HUES48 (cell line): ENCODE results near the gene SAT1.

ENCODE experiments used
- H3K27ac ChIP-seq: one replicate; pipeline ENCODE4 v1.7.0; 2013; ENCODE audit warnings: low read depth, low read length, inconsistent platforms
- H3K27me3 ChIP-seq: 2 replicates; pipeline ENCODE4 v1.6.1; 2013; ENCODE audit warnings: mild to moderate bottlenecking, low read length; ENCODE audit not compliant: control insufficient read depth, insufficient read depth
- H3K36me3 ChIP-seq: 2 replicates; pipeline ENCODE4 v1.6.1; 2013; ENCODE audit warnings: low read length; ENCODE audit not compliant: control insufficient read depth, insufficient read depth
- H3K4me1 ChIP-seq: 2 replicates; pipeline ENCODE4 v1.6.1; 2013; ENCODE audit warnings: mild to moderate bottlenecking, low read length; ENCODE audit not compliant: control insufficient read depth, insufficient read depth
- H3K4me3 ChIP-seq: 2 replicates; pipeline ENCODE4 v1.5.1; 2013; ENCODE audit warnings: mild to moderate bottlenecking, low read depth, low read length
- H3K9ac ChIP-seq: 2 replicates; pipeline ENCODE4 v1.6.1; 2013; ENCODE audit warnings: mild to moderate bottlenecking, low read depth, low read length, moderate library complexity
- H3K9me3 ChIP-seq: 2 replicates; pipeline ENCODE4 v1.6.1; 2013; ENCODE audit warnings: low read length; ENCODE audit not compliant: control insufficient read depth, insufficient read depth

Gene SAT1

DNA sequence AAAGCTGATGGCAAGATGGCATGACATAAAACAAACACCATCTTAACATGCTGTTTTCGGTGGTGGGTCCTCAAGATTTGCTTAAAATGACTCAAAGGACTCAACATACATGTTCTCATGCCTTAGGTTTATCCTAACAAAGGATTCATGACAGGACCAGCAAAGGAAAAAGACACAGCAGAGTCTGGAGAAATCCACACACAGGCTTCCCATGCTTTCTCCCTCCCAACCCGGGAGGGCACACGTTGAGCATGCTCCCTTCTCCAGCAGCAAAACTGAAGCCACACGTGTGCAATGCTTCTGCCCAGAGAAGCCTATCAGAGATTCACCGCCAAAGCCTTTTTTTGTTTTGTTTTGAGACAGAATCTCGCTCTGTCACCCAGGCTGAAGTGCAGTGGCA, 39.9 kb downstream of the SAT1 start:
- Histone ChIP-seq H3K36me3 (no peaks in the 10 kb centered on the region), H3K4me3 (no peak overlapping the region), H3K9me3 (no peaks in the 10 kb centered on the region), H3K27ac (no peak overlapping the region), H3K9ac (no peak overlapping the region), H3K4me1 (no peaks in the 10 kb centered on the region), H3K27me3 (peaks cover 4% of the 10 kb centered on the region; the same call in 1 of the 2 replicates)

DNA sequence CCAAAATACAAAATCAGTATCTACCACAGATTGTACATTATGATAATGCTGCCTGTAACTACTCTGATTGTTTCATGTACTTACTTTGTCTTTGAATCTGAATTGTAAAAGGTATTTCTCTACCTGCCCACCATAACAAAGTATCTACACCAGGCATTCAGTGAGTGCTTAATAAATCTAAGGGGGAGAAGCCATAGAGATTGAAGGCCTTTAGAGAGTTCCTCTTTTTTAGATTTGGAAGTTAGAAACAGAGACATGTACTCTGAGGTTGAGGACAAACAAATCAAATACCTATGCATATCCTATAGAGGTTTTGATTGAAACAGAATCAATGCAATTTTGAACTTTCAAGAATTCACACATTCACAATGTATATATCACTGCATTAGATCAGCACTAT, 42.7 kb downstream of the SAT1 start:
- Histone ChIP-seq H3K4me1 (no peaks in the 10 kb centered on the region), H3K36me3 (no peaks in the 10 kb centered on the region), H3K27ac (no peak overlapping the region), H3K9ac (no peak overlapping the region), H3K27me3 (peaks cover 4% of the 10 kb centered on the region; the same call in 1 of the 2 replicates), H3K4me3 (no peak overlapping the region), H3K9me3 (no peaks in the 10 kb centered on the region)

DNA sequence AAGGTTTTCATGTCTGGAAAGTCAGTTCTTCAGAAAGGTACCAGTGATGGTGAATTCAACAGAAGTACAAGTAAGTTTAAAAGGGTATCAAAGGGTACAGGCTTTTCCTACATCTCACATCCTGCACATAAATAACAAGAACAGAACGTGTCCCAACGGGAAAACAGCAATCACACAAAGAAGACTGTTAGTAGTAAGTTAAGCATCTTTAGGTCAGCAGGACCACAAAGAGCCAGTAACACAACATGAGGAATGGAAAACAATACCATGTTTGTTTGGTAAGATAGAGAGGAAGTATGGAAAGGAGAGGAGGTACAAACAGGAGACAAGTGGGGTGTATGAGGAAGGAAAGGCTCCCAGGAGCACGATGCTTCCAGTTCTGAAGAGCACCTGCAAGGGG, 43.2 kb downstream of the SAT1 start:
- H3K4me3 ChIP-seq = no peak overlapping the region
- H3K36me3 ChIP-seq = no peaks in the 10 kb centered on the region
- H3K9me3 ChIP-seq = no peaks in the 10 kb centered on the region
- H3K4me1 ChIP-seq = no peaks in the 10 kb centered on the region
- H3K9ac ChIP-seq = no peak overlapping the region
- H3K27me3 ChIP-seq = peaks cover 4% of the 10 kb centered on the region; the same call in 1 of the 2 replicates
- no peak overlapping the region for H3K27ac ChIP-seq

DNA sequence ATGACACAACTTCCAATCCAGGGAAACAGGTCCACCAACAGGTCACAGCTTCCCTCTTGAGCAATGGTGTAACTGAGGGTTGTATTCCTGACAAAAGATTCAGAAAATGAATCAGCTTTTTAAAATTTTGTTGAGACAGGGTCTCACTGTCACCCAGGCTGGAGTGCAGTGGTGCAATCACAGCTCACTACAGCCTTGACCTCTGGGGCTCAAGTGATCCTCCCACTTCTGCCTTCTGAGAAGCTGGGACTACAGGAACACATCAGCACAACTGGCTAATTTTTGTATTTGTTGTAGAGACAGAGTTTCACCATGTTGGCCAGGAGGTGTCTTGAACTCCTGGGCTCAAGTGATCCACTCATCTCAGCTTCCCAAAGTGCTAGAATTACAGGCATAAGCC, 43.7 kb downstream of the SAT1 start:
- no peaks in the 10 kb centered on the region for H3K4me1 ChIP-seq
- no peak overlapping the region for H3K9ac ChIP-seq
- H3K27me3 ChIP-seq = peaks cover 4% of the 10 kb centered on the region; the same call in 1 of the 2 replicates
- H3K36me3 ChIP-seq = no peaks in the 10 kb centered on the region
- H3K4me3 ChIP-seq = no peak overlapping the region
- no peak overlapping the region for H3K27ac ChIP-seq
- no peaks in the 10 kb centered on the region for H3K9me3 ChIP-seq

DNA sequence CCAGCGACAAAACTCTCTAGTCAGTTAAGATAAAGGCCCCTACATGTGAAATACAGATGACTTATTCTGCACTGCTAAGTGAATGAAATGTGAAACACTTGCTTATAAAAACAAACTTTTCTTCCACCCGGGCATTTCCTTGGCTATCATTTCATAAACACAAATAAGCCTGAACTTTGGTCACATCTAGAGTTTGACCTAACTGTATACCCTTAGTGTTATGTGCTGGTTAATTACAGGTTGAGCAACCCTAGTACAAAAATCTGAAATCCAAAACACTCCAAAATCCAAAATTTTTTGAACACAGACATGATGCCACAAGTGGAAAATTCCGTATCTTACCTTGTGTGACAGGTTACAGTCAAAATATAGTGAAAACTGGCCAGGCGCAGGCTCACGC, 45.9 kb downstream of the SAT1 start:
- no peak overlapping the region for H3K4me3 ChIP-seq
- no peak overlapping the region for H3K9ac ChIP-seq
- no peaks in the 10 kb centered on the region for H3K4me1 ChIP-seq
- no peaks in the 10 kb centered on the region for H3K9me3 ChIP-seq
- H3K27me3 ChIP-seq = peaks cover 4% of the 10 kb centered on the region; the same call in 1 of the 2 replicates
- peaks cover 4% of the 10 kb centered on the region; the same call in 1 of the 2 replicates for H3K36me3 ChIP-seq
- H3K27ac ChIP-seq = no peak overlapping the region

DNA sequence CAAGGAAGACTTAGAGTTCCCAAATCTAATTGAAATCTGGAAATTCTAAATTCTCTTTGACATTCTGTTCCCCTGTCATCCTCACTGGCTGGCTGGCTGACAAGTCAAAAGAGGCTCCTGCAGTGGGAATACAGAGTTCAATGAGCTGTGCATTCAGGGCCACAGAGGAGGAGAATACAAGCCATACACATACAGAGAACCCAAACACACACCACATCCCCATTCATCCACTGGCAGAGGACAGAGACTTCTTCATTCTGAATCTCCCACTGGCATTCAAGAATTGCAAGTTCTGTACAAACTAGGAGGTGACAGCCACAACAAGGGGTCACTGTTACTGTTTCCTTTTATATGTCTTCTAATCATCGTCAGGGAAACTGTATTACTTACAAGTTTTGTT, 49.7 kb downstream of the SAT1 start:
- Histone ChIP-seq H3K4me3 (no peak overlapping the region), H3K9me3 (no peaks in the 10 kb centered on the region), H3K4me1 (no peaks in the 10 kb centered on the region), H3K36me3 (peaks cover 4% of the 10 kb centered on the region; the same call in 1 of the 2 replicates), H3K27me3 (no peaks in the 10 kb centered on the region), H3K27ac (no peak overlapping the region), H3K9ac (no peak overlapping the region)
